ENCODE results near the gene SLC12A1.

DNA sequence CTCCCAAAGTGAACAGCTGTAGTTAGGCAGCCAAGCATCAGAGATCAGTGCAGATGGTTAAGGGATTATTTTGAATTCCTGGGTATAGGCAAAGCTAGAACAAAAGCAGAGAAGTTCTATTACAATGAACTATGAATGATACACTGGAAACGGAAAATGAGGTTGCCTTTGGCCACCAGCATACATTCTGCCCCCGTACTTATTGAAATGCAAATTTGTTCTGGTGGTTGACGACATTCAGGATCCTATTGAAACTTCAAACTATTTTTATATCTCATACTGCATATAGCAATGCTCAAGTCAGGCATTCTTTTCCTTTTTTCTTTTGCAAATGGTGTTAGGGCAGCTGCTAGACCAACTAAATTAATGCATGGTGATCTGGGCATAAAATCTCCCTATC lies 61.7 kb downstream of the SLC12A1 start:
- TF ChIP-seq, protein P1, sequence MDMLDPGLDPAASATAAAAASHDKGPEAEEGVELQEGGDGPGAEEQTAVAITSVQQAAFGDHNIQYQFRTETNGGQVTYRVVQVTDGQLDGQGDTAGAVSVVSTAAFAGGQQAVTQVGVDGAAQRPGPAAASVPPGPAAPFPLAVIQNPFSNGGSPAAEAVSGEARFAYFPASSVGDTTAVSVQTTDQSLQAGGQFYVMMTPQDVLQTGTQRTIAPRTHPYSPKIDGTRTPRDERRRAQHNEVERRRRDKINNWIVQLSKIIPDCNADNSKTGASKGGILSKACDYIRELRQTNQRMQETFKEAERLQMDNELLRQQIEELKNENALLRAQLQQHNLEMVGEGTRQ (IDR thresholded peaks at IDR 0.05; ENCODE audit: low read length), result no peak
- TF ChIP-seq, protein P2, sequence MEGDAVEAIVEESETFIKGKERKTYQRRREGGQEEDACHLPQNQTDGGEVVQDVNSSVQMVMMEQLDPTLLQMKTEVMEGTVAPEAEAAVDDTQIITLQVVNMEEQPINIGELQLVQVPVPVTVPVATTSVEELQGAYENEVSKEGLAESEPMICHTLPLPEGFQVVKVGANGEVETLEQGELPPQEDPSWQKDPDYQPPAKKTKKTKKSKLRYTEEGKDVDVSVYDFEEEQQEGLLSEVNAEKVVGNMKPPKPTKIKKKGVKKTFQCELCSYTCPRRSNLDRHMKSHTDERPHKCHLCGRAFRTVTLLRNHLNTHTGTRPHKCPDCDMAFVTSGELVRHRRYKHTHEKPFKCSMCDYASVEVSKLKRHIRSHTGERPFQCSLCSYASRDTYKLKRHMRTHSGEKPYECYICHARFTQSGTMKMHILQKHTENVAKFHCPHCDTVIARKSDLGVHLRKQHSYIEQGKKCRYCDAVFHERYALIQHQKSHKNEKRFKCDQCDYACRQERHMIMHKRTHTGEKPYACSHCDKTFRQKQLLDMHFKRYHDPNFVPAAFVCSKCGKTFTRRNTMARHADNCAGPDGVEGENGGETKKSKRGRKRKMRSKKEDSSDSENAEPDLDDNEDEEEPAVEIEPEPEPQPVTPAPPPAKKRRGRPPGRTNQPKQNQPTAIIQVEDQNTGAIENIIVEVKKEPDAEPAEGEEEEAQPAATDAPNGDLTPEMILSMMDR (IDR thresholded peaks at IDR 0.05; ENCODE audit: control extremely low read depth in 1 of 3, insufficient read depth in 1 of 3, low read depth in 1 of 3, low read length in 3 of 3), result no peak
- TF ChIP-seq TEAD4 (IDR thresholded peaks at IDR 0.05; ENCODE audit: low read depth, low read length) (no peak), ZNF274 (IDR thresholded peaks at IDR 0.05; ENCODE audit: borderline replicate concordance, extremely low read depth, low read length) (no peak)

All from H1 (cell line).